ENCODE data around the gene ACIN1.

The ACIN1 gene, protein sequence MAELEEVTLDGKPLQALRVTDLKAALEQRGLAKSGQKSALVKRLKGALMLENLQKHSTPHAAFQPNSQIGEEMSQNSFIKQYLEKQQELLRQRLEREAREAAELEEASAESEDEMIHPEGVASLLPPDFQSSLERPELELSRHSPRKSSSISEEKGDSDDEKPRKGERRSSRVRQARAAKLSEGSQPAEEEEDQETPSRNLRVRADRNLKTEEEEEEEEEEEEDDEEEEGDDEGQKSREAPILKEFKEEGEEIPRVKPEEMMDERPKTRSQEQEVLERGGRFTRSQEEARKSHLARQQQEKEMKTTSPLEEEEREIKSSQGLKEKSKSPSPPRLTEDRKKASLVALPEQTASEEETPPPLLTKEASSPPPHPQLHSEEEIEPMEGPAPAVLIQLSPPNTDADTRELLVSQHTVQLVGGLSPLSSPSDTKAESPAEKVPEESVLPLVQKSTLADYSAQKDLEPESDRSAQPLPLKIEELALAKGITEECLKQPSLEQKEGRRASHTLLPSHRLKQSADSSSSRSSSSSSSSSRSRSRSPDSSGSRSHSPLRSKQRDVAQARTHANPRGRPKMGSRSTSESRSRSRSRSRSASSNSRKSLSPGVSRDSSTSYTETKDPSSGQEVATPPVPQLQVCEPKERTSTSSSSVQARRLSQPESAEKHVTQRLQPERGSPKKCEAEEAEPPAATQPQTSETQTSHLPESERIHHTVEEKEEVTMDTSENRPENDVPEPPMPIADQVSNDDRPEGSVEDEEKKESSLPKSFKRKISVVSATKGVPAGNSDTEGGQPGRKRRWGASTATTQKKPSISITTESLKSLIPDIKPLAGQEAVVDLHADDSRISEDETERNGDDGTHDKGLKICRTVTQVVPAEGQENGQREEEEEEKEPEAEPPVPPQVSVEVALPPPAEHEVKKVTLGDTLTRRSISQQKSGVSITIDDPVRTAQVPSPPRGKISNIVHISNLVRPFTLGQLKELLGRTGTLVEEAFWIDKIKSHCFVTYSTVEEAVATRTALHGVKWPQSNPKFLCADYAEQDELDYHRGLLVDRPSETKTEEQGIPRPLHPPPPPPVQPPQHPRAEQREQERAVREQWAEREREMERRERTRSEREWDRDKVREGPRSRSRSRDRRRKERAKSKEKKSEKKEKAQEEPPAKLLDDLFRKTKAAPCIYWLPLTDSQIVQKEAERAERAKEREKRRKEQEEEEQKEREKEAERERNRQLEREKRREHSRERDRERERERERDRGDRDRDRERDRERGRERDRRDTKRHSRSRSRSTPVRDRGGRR

DNA sequence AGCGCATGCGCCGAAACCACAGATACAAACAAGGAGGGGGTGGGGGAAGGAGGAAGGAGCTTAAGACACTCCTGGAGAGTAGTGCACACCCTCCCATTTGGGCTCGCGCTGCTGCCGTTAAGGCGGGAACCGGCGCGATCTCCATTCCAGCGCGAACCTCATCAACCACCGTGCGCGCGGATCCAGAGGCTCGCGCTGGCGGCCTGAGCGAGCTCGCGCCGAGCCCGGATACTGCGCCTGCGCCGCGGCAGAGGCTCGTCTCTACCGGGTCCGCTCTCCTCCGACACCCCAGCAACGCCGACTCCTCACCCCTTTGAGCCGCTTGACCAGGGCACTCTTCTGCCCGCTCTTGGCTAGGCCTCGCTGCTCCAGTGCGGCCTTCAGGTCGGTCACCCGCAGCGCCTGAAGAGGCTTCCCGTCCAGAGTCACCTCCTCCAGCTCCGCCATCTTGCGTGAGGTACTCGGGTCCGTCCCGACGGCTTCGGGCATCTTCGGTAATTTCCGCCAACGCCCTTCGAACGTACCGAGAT lies at the start of gene ACIN1:
Gene ACIN1 (minus strand): TSS at position 471 of the 530 bp plus-strand sequence. CDS start 24 bp downstream, at position 447.
- Mint-ChIP-seq H3K27ac (no peak within 1 kb of the TSS), H3K4me3 (no peak within 1 kb of the TSS), H3K4me1 (ENCODE audit: low read depth) (peaks cover 53% of the 10 kb centered on the region), H3K36me3 (ENCODE audit: low read depth) (peaks cover 67% of the 10 kb centered on the region), H3K27me3 (no peaks in the 10 kb centered on the region), H3K9me3 (no peaks in the 10 kb centered on the region)
- DNase-seq, result peak; percentile 99

DNA sequence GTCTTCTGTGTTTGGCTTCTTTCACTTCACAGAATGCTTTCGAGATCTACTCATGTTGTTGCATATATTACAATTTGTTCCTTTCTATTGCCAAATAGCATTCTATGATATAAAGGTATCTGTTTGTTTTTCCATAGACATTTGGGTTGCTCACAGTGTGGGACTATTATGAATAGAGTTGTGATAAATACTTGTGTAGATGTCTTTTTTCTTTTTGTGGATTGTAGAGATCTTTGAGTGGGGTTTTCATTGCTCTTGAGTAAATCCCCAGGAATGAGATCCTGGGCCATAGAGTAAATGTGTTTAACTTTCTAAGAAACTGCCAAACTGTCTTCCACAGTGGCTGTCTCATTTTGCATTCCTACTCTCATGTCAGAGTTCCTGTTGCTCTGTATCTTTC lies 49.0 kb upstream of the ACIN1 start:
- no peak overlapping the region for H3K4me3 Mint-ChIP-seq
- H3K4me1 Mint-ChIP-seq (ENCODE audit: low read depth), result no peaks in the 10 kb centered on the region
- no peak for DNase-seq
- H3K27me3 Mint-ChIP-seq, result no peaks in the 10 kb centered on the region
- H3K27ac Mint-ChIP-seq, result no peak overlapping the region
- H3K36me3 Mint-ChIP-seq (ENCODE audit: low read depth), result no peaks in the 10 kb centered on the region
- H3K9me3 Mint-ChIP-seq, result no peaks in the 10 kb centered on the region

DNA sequence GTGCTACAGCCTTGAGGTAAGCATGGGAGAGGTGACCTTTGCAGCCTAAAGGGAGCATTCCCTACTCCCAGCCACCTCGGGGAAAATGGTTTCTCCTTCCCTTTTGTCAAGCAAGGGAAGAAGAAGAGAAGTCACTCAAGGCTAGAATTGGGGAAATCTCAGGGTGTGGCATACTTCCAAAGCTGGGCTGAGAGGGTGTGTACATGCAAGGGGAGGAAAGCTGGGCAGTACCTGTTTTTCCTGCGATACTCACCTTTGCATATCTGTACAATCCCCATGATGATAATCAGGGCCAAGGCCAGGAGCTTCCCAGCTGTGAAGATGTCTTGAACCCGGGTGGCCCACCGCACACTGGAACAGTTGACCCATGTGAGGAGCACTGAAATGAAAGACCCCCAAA lies 47.9 kb upstream of the ACIN1 start:
- no peaks in the 10 kb centered on the region for H3K27me3 Mint-ChIP-seq
- no peaks in the 10 kb centered on the region for H3K4me1 Mint-ChIP-seq (ENCODE audit: low read depth)
- H3K4me3 Mint-ChIP-seq, result no peak overlapping the region
- H3K9me3 Mint-ChIP-seq, result no peaks in the 10 kb centered on the region
- no peak overlapping the region for H3K27ac Mint-ChIP-seq
- DNase-seq, result no peak
- H3K36me3 Mint-ChIP-seq (ENCODE audit: low read depth), result no peaks in the 10 kb centered on the region

DNA sequence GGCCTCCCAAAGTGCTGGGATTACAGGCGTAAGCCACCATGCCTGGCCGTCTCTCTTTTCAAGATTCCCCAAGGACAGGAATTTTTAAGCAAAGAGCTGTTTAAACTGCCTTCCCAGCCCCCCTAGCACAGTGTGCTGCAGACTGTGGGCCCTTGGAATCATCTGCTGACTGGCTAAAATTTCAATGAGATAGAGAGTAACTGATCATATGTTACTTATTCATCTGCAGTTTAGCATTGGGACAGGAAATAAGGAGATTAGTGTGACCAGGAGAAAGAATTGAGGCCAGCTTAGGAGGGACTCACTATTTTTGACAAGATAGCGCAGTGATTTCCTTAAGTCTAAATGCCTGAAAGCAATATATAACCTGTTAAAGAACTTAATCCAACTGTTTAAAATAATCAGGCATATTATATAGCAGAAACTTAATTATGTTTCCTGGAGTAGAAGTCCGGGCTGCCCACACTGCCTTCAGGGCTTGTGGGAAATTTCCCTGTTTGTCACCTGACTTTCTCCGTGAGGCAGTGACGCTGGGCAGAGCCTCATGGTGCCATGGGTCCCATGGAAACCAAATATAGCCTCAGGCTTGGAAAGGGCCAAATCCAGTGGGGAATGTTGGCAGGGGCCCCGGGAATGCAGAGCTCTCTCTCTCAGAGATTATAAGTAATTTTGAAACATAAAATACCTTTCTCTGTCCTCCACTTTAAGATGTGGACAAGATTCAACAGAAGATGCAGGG lies 46.9 kb upstream of the ACIN1 start:
- no peak overlapping the region for H3K4me3 Mint-ChIP-seq
- no peaks in the 10 kb centered on the region for H3K36me3 Mint-ChIP-seq (ENCODE audit: low read depth)
- no peak for DNase-seq
- no peak overlapping the region for H3K27ac Mint-ChIP-seq
- no peaks in the 10 kb centered on the region for H3K9me3 Mint-ChIP-seq
- no peaks in the 10 kb centered on the region for H3K4me1 Mint-ChIP-seq (ENCODE audit: low read depth)
- no peaks in the 10 kb centered on the region for H3K27me3 Mint-ChIP-seq

DNA sequence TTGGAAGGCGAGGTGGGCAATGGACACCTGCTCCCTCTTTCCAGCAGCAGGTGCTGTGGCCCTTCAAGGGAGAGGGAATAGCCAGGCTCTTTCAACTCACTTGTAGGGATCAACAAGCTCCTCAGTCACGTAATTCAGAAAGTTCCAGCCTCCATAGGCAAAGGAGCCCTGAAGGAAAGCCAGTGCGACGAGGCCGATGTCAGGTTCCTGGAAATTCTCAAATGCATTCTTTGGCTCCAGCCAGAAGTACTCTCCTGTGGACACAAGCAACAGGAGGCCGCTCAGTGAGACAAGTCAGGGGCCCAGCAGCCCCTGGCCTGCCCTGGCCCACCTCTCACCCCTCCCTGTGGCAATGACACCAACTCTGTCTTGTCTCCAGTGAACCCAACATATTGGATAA lies 45.4 kb upstream of the ACIN1 start:
- H3K9me3 Mint-ChIP-seq, result no peaks in the 10 kb centered on the region
- H3K36me3 Mint-ChIP-seq (ENCODE audit: low read depth), result no peaks in the 10 kb centered on the region
- no peaks in the 10 kb centered on the region for H3K27me3 Mint-ChIP-seq
- no peak overlapping the region for H3K4me3 Mint-ChIP-seq
- DNase-seq, result no peak
- H3K27ac Mint-ChIP-seq, result no peak overlapping the region
- no peaks in the 10 kb centered on the region for H3K4me1 Mint-ChIP-seq (ENCODE audit: low read depth)

DNA sequence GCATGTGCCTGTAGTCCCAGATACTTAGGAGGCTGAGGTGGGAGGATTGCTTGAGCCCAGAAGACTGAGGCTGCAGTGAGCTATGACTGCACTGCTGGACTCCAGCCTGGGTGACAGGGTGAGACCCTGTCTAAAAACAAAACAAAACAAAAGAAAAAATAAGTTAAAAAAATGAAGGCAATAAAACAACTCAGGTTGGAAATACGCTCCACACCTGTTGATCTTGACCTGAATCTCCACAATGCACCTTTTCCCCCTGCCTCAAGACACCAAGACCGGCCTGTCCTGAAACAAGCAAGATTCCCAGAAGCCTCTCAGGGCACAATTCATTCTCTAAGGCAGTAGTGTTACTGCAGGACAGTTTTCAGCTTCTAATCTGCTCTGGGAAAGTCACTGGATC lies 44.9 kb upstream of the ACIN1 start:
- no peak for DNase-seq
- H3K36me3 Mint-ChIP-seq (ENCODE audit: low read depth), result no peaks in the 10 kb centered on the region
- H3K4me1 Mint-ChIP-seq (ENCODE audit: low read depth), result no peaks in the 10 kb centered on the region
- no peak overlapping the region for H3K4me3 Mint-ChIP-seq
- no peaks in the 10 kb centered on the region for H3K9me3 Mint-ChIP-seq
- no peaks in the 10 kb centered on the region for H3K27me3 Mint-ChIP-seq
- no peak overlapping the region for H3K27ac Mint-ChIP-seq

DNA sequence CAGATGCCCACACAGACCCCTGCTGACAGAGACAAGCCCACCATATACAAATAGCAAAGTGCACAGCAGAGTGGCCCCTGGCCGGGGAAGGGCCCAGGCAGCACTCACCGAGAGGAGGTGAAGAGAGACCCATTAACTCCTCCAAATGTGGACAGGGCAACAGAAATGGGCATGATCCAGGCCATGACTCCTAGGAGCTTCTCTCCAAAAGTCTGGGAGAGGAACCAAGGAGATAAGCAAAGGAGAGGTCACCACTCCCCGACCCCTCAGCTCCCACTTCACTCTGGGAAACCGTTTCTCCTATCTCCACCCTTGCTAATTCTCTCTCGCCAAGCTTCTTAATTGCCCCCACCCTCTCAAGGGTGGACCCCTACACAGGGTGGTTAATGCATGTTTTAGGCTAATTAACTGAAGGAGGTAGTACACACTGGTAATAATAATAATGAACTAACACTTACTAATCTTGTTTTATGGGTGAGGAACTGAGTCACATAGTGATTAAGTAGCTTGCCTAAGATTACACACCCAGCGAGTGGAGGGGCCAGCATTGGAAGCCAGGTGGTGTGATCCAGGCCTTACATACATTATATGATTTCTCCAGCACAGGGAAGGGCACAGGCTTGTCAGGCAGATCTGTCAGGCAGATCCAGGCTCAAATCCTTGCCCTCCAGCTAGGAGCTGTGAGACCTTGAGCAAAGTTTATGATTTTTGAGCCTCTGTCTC lies 43.0 kb upstream of the ACIN1 start:
- H3K36me3 Mint-ChIP-seq (ENCODE audit: low read depth), result no peaks in the 10 kb centered on the region
- no peaks in the 10 kb centered on the region for H3K27me3 Mint-ChIP-seq
- H3K4me1 Mint-ChIP-seq (ENCODE audit: low read depth), result no peaks in the 10 kb centered on the region
- no peak overlapping the region for H3K27ac Mint-ChIP-seq
- no peaks in the 10 kb centered on the region for H3K9me3 Mint-ChIP-seq
- no peak overlapping the region for H3K4me3 Mint-ChIP-seq
- no peak for DNase-seq

DNA sequence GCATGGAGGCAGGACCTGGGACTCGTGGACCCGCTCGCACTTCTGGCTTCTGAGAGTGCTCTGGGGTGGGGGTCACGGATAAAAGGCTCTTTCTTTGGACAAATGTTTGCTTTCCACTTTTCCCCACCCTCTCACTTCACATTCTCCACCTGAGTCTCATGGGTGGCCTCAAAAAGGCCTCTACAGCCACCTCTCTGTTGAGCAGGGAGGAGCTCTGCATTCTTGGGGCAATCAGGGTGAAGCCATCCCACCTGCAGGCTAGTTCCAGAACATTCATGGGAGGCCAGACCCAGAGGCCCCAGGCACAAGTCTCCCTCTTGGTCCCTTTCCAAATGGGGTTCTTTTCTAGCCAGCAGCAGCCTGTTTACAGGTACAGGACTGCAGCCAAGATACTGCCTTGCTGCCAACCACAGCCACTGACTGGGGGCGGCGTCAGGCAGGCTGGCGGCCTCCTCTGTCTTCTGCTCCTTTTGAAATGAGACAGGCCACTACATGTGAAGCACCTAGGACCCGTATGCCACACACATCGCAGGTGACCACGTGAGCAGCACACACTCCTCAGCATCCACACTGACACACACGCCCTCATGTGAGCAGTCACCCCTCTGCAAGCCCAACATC lies 42.4 kb upstream of the ACIN1 start:
- H3K36me3 Mint-ChIP-seq (ENCODE audit: low read depth), result no peaks in the 10 kb centered on the region
- no peak for DNase-seq
- no peaks in the 10 kb centered on the region for H3K27me3 Mint-ChIP-seq
- no peaks in the 10 kb centered on the region for H3K9me3 Mint-ChIP-seq
- H3K27ac Mint-ChIP-seq, result no peak overlapping the region
- no peaks in the 10 kb centered on the region for H3K4me1 Mint-ChIP-seq (ENCODE audit: low read depth)
- H3K4me3 Mint-ChIP-seq, result no peak overlapping the region

DNA sequence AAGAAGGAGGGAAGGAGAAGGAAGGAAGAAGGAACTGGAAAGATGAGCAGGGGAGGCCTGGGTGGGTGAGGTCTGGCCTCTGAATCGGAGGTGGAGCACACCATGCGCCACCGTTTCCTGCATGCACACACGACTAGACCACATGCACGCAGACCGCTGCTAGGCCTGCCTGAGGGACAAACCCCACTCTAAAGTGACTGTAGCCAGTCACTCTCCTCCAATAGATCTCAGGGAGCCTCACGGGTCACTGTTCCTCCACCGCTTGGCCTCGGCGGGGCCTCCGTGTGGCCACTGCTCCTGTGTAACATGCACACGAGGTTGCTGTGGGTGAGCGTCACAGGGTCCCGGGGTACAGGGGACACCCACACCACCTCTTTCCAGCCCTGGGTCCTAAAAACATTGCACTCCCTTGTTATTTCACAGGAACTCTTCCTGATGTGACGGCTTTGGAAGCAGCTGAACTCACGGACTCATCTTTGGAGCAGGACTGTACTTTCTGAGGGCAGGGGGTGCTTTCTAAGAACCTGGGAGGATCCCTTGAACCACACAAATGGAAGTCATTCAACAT lies 41.7 kb upstream of the ACIN1 start:
- Mint-ChIP-seq H3K36me3 (ENCODE audit: low read depth) (no peaks in the 10 kb centered on the region), H3K27me3 (no peaks in the 10 kb centered on the region), H3K4me1 (ENCODE audit: low read depth) (no peaks in the 10 kb centered on the region), H3K4me3 (no peak overlapping the region), H3K9me3 (no peaks in the 10 kb centered on the region), H3K27ac (no peak overlapping the region)
- DNase-seq, result no peak

DNA sequence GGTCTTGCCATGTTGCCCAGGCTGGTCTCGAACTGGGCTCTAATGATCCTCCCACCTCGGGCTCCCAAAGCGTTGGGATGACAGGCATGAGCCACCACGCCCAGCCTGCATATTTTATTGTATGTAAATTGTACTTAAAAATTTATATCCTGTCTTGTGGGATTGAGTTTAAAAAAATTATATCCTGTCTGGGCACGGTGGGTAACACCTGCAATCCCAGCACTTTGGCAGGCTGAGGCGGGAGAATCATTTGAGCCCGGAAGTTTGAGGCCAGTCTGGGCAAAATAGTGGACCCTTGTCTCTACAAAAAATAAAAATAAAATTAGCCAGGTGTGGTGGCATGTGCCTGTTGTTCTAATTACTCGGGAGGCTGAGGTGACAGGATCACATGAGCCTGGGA lies 38.0 kb upstream of the ACIN1 start:
- no peaks in the 10 kb centered on the region for H3K4me1 Mint-ChIP-seq (ENCODE audit: low read depth)
- DNase-seq, result no peak
- H3K4me3 Mint-ChIP-seq, result no peak overlapping the region
- no peaks in the 10 kb centered on the region for H3K36me3 Mint-ChIP-seq (ENCODE audit: low read depth)
- no peaks in the 10 kb centered on the region for H3K9me3 Mint-ChIP-seq
- no peaks in the 10 kb centered on the region for H3K27me3 Mint-ChIP-seq
- H3K27ac Mint-ChIP-seq, result no peak overlapping the region

DNA sequence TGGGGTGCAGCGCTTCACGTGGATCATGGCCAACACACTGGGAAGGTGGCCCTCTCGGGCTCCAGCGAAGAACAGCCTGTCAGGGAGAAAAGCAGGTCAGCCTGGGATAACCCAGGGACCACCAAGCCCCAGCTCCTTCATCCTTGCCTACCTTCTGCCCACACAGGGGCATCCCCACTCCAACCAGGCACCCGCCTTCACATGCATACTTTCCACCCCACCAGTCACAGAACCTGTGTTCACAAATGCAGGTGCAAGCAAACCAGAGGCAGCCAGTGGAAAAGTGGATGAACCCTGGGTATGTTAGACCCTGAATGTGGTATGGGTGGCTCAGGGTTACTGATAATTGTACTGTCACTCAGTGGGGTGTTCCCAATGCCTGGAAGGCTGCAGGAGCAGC lies 36.5 kb upstream of the ACIN1 start:
- Mint-ChIP-seq H3K27me3 (no peaks in the 10 kb centered on the region), H3K4me3 (no peak overlapping the region), H3K9me3 (no peaks in the 10 kb centered on the region), H3K27ac (no peak overlapping the region), H3K4me1 (ENCODE audit: low read depth) (no peaks in the 10 kb centered on the region), H3K36me3 (ENCODE audit: low read depth) (no peaks in the 10 kb centered on the region)
- DNase-seq, result no peak

DNA sequence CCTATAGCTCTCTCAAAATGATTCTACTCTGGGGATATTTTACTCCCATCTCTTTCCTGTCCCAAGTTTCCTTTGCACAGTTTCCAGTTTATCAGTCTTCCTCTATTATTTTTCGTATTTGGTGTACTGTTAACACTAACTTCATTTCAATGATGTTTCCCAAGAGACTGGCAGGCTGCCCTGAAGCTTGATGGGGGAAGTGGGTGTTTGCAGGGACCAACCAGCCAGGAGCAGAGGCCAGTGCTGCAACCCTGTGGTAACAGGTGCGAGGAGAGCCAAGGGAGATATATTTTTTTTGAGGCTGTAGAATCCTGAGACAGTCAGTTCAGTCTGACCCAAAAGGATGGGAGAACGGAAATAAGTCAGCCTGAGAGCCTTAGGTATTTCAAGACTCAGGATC lies 35.9 kb upstream of the ACIN1 start:
- H3K4me1 Mint-ChIP-seq (ENCODE audit: low read depth), result no peaks in the 10 kb centered on the region
- no peak overlapping the region for H3K4me3 Mint-ChIP-seq
- no peaks in the 10 kb centered on the region for H3K9me3 Mint-ChIP-seq
- DNase-seq, result no peak
- H3K27ac Mint-ChIP-seq, result no peak overlapping the region
- H3K27me3 Mint-ChIP-seq, result no peaks in the 10 kb centered on the region
- H3K36me3 Mint-ChIP-seq (ENCODE audit: low read depth), result no peaks in the 10 kb centered on the region

Data from activated T-cell treated with anti-CD3 and anti-CD28 coated beads, Interleukin-2, amount 50 U/mL, for 24 hours (primary cell).